Measurements from ENCODE around the gene TUSC1. TPM values are rescaled to one million over a fixed set of nuclear protein-coding genes. Genes with fewer than 3 reads are reported as not detected.

Gene TUSC1
- total and polyA plus RNA-seq, 2 of the 8 experiments (the other 6 are each of a cell fraction or from before 2014, with no cell fraction given): 4.3 to 4.6 TPM

DNA sequence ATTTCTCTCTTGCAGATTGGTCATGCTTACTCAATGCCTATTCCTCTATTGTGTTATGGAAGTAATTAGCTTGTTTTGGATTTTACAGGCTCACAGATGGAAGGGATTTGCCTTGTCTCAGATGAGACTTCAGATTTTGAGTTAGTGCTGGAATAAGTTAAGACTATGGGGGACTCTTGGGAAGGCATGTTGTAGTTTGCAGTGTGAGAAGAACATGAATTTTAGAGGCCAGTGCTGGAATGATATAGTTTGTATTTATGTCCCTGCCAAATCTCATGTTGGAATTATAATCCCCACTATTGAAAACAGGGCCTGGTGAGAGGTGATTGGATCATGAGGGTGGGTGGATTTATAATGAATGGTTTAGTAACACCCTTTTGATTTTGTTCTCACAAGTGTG lies 6.1 kb upstream of the TUSC1 start (continued):
- TF ChIP-seq, protein P1, sequence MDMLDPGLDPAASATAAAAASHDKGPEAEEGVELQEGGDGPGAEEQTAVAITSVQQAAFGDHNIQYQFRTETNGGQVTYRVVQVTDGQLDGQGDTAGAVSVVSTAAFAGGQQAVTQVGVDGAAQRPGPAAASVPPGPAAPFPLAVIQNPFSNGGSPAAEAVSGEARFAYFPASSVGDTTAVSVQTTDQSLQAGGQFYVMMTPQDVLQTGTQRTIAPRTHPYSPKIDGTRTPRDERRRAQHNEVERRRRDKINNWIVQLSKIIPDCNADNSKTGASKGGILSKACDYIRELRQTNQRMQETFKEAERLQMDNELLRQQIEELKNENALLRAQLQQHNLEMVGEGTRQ (IDR thresholded peaks at IDR 0.05; ENCODE audit: low read length): no peak
- TF ChIP-seq, protein P2, sequence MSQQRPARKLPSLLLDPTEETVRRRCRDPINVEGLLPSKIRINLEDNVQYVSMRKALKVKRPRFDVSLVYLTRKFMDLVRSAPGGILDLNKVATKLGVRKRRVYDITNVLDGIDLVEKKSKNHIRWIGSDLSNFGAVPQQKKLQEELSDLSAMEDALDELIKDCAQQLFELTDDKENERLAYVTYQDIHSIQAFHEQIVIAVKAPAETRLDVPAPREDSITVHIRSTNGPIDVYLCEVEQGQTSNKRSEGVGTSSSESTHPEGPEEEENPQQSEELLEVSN (IDR thresholded peaks at IDR 0.05): no peak
